Activated CD8-positive, alpha-beta T cell treated with anti-CD3 and anti-CD28 coated beads for 36 hours (primary cell): Measurements from ENCODE around the gene FOXP1. TPM values are rescaled to one million over a fixed set of nuclear protein-coding genes. Genes with fewer than 3 reads are reported as not detected.

ENCODE experiments used
- ATAC-seq: fragments of 200-7000 bp; cut with Tn5 transposase; one replicate; pipeline ENCODE4 v1.10.0; 2021; ENCODE audit warnings: mild to moderate bottlenecking, moderate library complexity
- CTCF ChIA-PET: fragments of 350-600 bp; sonication (Branson Sonifier 250); formaldehyde crosslinking; loops from one replicate; lab custom pipeline; 2021; ENCODE audit warnings: antibody characterized with exemption; lab: Charles Lee
- POLR2A ChIA-PET: fragments of 350-600 bp; sonication (Branson Sonifier 250); formaldehyde crosslinking; loops from one replicate; lab custom pipeline; 2021; ENCODE audit warnings: antibody characterized with exemption; lab: Charles Lee
- DNase-seq: peaks from one replicate; pipeline ENCODE4 v3.0.0-alpha.2; 2020
- H3K27ac Mint-ChIP-seq: one replicate; pipeline ENCODE4 v1.8.0; 2021; ENCODE audit warnings: mild to moderate bottlenecking, mixed read lengths
- H3K27me3 Mint-ChIP-seq: one replicate; pipeline ENCODE4 v1.8.0; 2021; ENCODE audit warnings: mixed read lengths
- H3K36me3 Mint-ChIP-seq: one replicate; pipeline ENCODE4 v1.8.0; 2021; ENCODE audit warnings: low read depth, mixed read lengths
- H3K4me1 Mint-ChIP-seq: one replicate; pipeline ENCODE4 v1.8.0; 2021; ENCODE audit warnings: low read depth, mixed read lengths
- H3K4me3 Mint-ChIP-seq: one replicate; pipeline ENCODE4 v1.8.0; 2021; ENCODE audit warnings: mild to moderate bottlenecking, moderate library complexity, mixed read lengths
- H3K9me3 Mint-ChIP-seq: one replicate; pipeline ENCODE4 v1.8.0; 2021; ENCODE audit warnings: mixed read lengths
- intact Hi-C: fragments of 100-400 bp; cut with micrococcal nuclease; formaldehyde crosslinking; loops from one replicate; pipeline ENCODE4 v1.10.0; 2022
- total RNA-seq, 2 experiments: library from RNA; stranded (reverse); gene quantifications; one replicate each; pipeline ENCODE4 v1.2.3, GENCODE V29; 2021
- TF ChIP-seq, protein P1 (sequence below): fragments of 200-600 bp; IDR thresholded peaks from one replicate; pipeline ENCODE4 v1.8.0; 2022; ENCODE audit warnings: antibody characterized with exemption, mild to moderate bottlenecking

The FOXP1 gene
- total RNA-seq, 2 experiments from 2014 or later: 145 to 153 TPM

- Mint-ChIP-seq H3K9me3 (no peaks in the 10 kb centered on the region), H3K27ac (no peak overlapping the region), H3K4me1 (peaks cover 22% of the 10 kb centered on the region), H3K36me3 (peaks cover 7% of the 10 kb centered on the region), H3K27me3 (no peaks in the 10 kb centered on the region), H3K4me3 (no peak overlapping the region)
- ATAC-seq: no peak
- TF ChIP-seq, protein P1, sequence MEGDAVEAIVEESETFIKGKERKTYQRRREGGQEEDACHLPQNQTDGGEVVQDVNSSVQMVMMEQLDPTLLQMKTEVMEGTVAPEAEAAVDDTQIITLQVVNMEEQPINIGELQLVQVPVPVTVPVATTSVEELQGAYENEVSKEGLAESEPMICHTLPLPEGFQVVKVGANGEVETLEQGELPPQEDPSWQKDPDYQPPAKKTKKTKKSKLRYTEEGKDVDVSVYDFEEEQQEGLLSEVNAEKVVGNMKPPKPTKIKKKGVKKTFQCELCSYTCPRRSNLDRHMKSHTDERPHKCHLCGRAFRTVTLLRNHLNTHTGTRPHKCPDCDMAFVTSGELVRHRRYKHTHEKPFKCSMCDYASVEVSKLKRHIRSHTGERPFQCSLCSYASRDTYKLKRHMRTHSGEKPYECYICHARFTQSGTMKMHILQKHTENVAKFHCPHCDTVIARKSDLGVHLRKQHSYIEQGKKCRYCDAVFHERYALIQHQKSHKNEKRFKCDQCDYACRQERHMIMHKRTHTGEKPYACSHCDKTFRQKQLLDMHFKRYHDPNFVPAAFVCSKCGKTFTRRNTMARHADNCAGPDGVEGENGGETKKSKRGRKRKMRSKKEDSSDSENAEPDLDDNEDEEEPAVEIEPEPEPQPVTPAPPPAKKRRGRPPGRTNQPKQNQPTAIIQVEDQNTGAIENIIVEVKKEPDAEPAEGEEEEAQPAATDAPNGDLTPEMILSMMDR: no peak
- ChIA-PET POLR2A (no interaction called here), CTCF (interaction anchor here (1.0 kb wide), 1 partner anchor 13 kb away, joined by 4 read pairs; no protein-coding TSS in a partner anchor)
- intact Hi-C loops: no loop called here
- DNase-seq: no peak
These were observed 58.9 kb downstream of the FOXP1 start for GRCh38 chr3:71524672-71525071.

DNA sequence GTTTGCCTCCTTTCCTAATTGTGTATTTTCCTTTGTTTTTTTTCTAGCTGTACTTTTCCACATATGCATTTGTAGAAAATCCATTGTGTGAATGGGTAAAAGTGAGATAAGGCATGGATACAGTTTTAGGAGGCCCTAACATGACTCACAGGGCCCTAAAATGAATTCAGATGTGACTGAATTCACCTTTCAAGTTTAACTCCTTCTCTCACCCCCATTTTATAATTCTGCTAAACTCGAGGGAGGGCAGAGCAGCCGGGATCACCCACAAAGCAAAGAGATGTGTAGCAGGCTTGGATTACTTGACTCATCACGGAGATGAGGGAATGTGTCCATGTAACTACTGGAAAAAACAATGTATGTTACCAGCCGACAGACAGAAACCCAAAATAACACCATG lies 59.9 kb downstream of the FOXP1 start:
- ChIA-PET CTCF (interaction anchor here (1.0 kb wide), 1 partner anchor 50 kb away, joined by 3 read pairs; no protein-coding TSS in a partner anchor), POLR2A (interaction anchor here (0.8 kb wide), 1 partner anchor 11 kb away, joined by 3 read pairs; no protein-coding TSS in a partner anchor)
- TF ChIP-seq, protein P1: no peak
- H3K4me3 Mint-ChIP-seq: no peak overlapping the region
- intact Hi-C loops: no loop called here
- ATAC-seq: no peak
- H3K4me1 Mint-ChIP-seq: peaks cover 13% of the 10 kb centered on the region
- no peaks in the 10 kb centered on the region for H3K9me3 Mint-ChIP-seq
- peaks cover 8% of the 10 kb centered on the region for H3K36me3 Mint-ChIP-seq
- no peaks in the 10 kb centered on the region for H3K27me3 Mint-ChIP-seq
- DNase-seq: no peak
- H3K27ac Mint-ChIP-seq: no peak overlapping the region

DNA sequence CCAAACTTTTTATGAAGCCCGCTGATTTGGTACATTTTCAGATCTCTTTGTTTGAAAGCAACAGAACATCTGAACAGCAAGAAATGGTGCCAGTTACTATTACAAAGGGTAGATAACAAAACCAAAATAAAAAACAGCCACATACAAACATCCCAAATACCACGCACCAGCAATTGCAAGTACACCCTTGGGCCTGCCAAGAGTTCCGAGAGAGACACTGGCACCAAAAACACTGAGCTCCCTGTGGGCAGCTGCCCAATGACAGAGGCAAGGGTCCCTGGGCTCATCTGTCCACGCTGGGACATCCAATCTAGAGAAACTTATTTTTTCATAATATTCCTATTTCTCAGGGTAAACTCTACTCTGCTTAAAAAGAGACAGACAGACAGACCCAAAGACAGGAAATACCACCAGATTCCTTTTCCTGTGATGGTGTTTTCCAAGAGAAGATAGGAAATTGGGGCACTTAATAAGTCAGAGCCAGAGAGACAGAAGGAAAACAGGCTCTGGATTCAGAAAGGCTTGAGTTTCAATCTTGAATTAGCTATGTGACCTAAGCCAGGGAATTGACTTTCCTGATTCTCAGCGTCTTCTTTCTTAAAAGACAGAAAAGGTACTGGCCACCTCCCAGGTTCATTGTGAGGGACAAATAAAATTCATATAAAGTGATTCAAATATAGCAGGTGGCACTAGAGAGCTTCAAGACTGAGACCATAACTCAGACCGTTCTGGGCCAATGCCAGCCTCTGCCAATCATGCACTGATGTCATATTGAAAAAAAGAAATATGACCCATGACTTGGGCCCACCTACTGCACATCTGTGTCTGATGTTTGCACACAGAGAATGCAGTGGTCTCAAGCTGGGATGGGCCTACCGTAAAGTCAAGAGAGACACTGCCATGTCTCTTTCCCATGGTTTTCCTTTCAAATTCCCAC lies 61.3 kb downstream of the FOXP1 start:
- POLR2A ChIA-PET: no interaction called here
- Mint-ChIP-seq H3K4me1 (peaks cover 10% of the 10 kb centered on the region), H3K27ac (no peak overlapping the region), H3K27me3 (no peaks in the 10 kb centered on the region), H3K4me3 (no peak overlapping the region), H3K9me3 (no peaks in the 10 kb centered on the region), H3K36me3 (peaks cover 8% of the 10 kb centered on the region)
- TF ChIP-seq, protein P1: no peak
- intact Hi-C loops: no loop called here
- ATAC-seq (no peak), DNase-seq (no peak)
- CTCF ChIA-PET: interaction anchor here (0.9 to 1.5 kb wide), 3 partner anchors 11 to 159 kb away, joined by 4 to 5 read pairs (median 4); no protein-coding TSS in a partner anchor

DNA sequence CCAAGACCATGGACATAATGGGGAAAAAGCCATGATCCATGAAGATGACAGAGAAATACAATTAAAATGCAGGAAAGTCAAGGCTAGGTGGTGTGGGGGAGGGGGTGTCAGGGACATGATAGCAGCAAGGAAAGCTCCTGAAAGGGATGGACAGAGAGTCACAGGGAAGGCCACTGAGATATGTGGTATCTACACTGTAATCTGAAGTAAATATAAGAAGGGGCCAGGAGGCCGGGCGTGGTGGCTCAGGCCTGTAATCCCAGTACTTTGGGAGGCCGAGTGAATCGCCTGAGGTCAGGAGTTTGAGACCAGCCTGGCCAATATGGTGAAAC lies 62.5 kb downstream of the FOXP1 start:
- CTCF ChIA-PET: no interaction called here
- peaks cover 10% of the 10 kb centered on the region for H3K36me3 Mint-ChIP-seq
- H3K27me3 Mint-ChIP-seq: no peaks in the 10 kb centered on the region
- no peak for ATAC-seq
- H3K4me3 Mint-ChIP-seq: no peak overlapping the region
- H3K9me3 Mint-ChIP-seq: no peaks in the 10 kb centered on the region
- POLR2A ChIA-PET: no interaction called here
- no peak for DNase-seq
- no peak overlapping the region for H3K27ac Mint-ChIP-seq
- peaks cover 10% of the 10 kb centered on the region for H3K4me1 Mint-ChIP-seq
- TF ChIP-seq, protein P1: no peak
- intact Hi-C loops: no loop called here
